Stimulated activated CD4-positive, alpha-beta T cell treated with anti-CD3 and anti-CD28 coated beads, Interleukin-12 subunit alpha, Interleukin-12 subunit beta, amount 100 ng/mL, for 4 hours (primary cell): ENCODE results near the gene SMIM10.
"Not testable (repeated sequence)": the region's sequence is repeated elsewhere in the genome, so short reads cannot be mapped to it uniquely, and the experiment has no call there.

Source experiments
- DNase-seq: peaks from one replicate; pipeline ENCODE4 v3.0.0-alpha.2; 2020

SMIM10 gene

GRCh38 chrX:135015523-135016245, 24.9 kb downstream of the SMIM10 start:
- no peak for DNase-seq

DNA sequence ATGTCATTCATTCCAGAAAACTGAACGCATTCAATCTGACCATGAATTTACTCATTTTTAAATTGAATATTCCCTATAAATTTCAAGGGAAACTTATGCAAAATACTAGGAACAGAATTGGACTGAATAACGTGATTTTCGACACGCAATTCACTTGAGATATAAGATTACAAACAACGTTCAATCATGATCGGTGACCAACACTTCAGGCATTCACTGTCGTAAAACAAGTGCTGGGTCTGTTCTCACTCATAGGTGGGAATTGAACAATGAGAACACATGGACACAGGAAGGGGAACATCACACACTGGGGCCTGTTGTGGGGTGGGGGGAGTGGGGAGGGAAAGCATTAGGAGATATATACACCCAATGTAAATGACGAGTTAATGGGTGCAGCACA, 29.1 kb downstream of the SMIM10 start:
- not testable (repeated sequence) for DNase-seq

DNA sequence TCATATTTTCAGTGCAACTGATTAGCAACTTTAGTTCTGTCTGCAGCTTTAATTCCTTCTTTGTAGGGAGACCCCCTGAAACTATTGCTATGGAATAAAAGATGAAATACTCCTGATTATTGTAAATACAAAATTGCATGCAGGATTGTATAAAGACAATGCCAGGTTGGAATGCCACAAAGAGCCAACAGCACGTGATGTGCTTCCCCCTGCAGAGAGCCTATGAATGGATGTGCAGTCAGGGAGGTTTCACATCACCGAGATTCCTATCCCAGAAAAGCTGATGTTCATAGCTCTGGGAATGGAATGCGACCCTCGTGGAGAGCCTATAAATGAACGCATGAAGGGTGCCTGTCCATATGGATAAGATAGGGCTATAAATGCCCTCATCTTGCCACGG, 33.0 kb downstream of the SMIM10 start:
- DNase-seq, result not testable (repeated sequence)

GRCh38 chrX:135024526-135024925, 33.7 kb downstream of the SMIM10 start:
- no peak for DNase-seq

- DNase-seq, result not testable (repeated sequence)
Observed at GRCh38 chrX:135030207-135030963, 39.6 kb downstream of the SMIM10 start.

DNA sequence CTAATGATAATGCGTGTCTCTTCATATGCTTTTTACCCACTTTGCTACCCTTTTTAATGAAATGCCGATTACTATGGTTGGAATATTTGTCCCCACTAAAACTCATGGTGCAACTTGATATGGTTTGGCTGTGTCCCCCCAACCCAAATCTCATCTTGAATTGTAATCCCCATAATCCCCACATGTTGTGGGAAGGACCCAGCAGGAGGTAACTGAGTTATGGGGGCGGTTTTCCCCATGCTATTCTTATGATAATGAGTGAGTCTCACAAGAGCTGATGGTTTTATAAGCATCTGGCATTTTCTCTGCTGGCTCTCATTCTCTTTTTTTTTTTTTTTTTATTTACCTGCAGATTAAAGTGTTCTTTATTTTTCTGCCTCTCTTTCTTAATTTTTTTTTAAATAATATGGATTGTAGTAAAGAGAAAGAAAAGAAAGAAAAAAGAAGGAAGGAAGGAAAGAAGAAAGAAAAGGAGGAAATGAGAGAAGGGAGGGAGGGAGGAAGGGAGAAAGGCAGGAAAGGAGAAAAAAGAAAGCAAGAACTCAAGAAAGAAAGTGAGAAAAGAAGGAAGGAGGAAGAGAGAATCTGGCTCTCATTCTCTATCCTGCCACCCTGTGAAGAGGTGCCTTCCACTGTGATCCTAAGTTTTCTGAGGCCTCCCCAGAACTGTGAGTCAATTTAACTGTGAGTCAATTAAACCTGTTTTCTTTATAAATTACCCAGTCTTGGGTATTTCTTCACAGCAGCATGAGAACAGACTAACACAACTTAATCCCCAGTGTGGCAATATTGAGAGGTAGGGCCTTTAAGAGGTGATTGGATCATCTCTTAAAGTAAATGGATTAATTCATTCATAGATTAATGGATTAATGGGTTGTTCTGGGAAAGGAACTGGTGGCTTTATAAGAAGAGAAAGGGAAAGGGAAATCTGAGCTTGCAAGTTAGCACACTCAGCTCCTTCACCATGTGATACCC, 50.6 kb downstream of the SMIM10 start:
- not testable (repeated sequence) for DNase-seq
